ENCODE results near the gene KCNA1.

- TF ChIP-seq CTCF (conservative IDR thresholded peaks at IDR 0.05; ENCODE audit: low read depth, low read length) (no peak), EZH2 (IDR thresholded peaks at IDR 0.05; ENCODE audit: low read length, unreplicated experiment) (no peak)
These were observed 38.2 kb upstream of the KCNA1 start for GRCh38 chr12:4871514-4871913.

Measured in PC-3 (cell line).